NCI-H128 (cell line): ENCODE data around the gene LAMA3.

Source experiments
- DNase-seq: peaks from one replicate; lab custom pipeline; 2025; ENCODE audit not compliant: unreplicated experiment; lab: John Stamatoyannopoulos, UW

LAMA3 gene

GRCh38 chr18:23929362-23929930 lies 240.2 kb downstream of the LAMA3 start:
- no peak for DNase-seq

GRCh38 chr18:23930002-23930401 lies 240.7 kb downstream of the LAMA3 start:
- no peak for DNase-seq

GRCh38 chr18:23932385-23933067 lies 243.3 kb downstream of the LAMA3 start:
- no peak for DNase-seq

GRCh38 chr18:23933407-23933806 lies 244.2 kb downstream of the LAMA3 start:
- no peak for DNase-seq

GRCh38 chr18:23934252-23934651 lies 245.0 kb downstream of the LAMA3 start:
- no peak for DNase-seq

GRCh38 chr18:23934863-23935262 lies 245.6 kb downstream of the LAMA3 start:
- DNase-seq = no peak

GRCh38 chr18:23935804-23936203 lies 246.6 kb downstream of the LAMA3 start:
- no peak for DNase-seq

- DNase-seq = no peak
Observed at GRCh38 chr18:23936381-23936958, 247.2 kb downstream of the LAMA3 start.

- no peak for DNase-seq
Observed at GRCh38 chr18:23938043-23938756, 248.9 kb downstream of the LAMA3 start.

- no peak for DNase-seq
Observed at GRCh38 chr18:23938901-23939341, 249.7 kb downstream of the LAMA3 start.

GRCh38 chr18:23939366-23939765 lies 250.1 kb downstream of the LAMA3 start:
- no peak for DNase-seq

GRCh38 chr18:23939896-23940295 lies 250.6 kb downstream of the LAMA3 start:
- DNase-seq = no peak

- no peak for DNase-seq
Observed at GRCh38 chr18:23941791-23942190, 252.5 kb downstream of the LAMA3 start.

- DNase-seq = no peak
Observed at GRCh38 chr18:23943104-23943503, 253.9 kb downstream of the LAMA3 start.

GRCh38 chr18:23943903-23944624 lies 254.8 kb downstream of the LAMA3 start:
- DNase-seq = no peak

- no peak for DNase-seq
Observed at GRCh38 chr18:23945416-23946079, 256.3 kb downstream of the LAMA3 start.

- DNase-seq = no peak
Observed at GRCh38 chr18:23949863-23950262, 260.6 kb downstream of the LAMA3 start.

- DNase-seq = no peak
Observed at GRCh38 chr18:23950644-23951043, 261.4 kb downstream of the LAMA3 start.

- DNase-seq = no peak
Observed at GRCh38 chr18:23951206-23951605, 262.0 kb downstream of the LAMA3 start.

- no peak for DNase-seq
Observed at GRCh38 chr18:23953984-23954383, 264.7 kb downstream of the LAMA3 start.

- no peak for DNase-seq
Observed at GRCh38 chr18:23956483-23956882, 267.2 kb downstream of the LAMA3 start.
